Subcutaneous adipose tissue (tissue), 4 donors: Measurements from ENCODE around the gene SLC66A1. TPM values are rescaled to one million over a fixed set of nuclear protein-coding genes. Genes with fewer than 3 reads are reported as not detected.

Source experiments
- total RNA-seq, 4 donors: library from RNA; depleted of rRNA; stranded (reverse); fragments of >200 nt; gene quantifications; one replicate each; pipeline ENCODE4 v1.1.0, GENCODE V29; 2016
- TF ChIP-seq, protein P1 (sequence below): fragments of 450-650 bp; IDR thresholded peaks from one replicate; pipeline ENCODE4 v1.5.1; 2016; ENCODE audit warnings: low read depth, mild to moderate bottlenecking, control low read depth, antibody characterized with exemption, moderate library complexity

Gene SLC66A1
- total RNA-seq, 4 donors from 2014 or later = 8.4 to 12.7 (median 11.6) TPM

GRCh38 chr1:19332832-19333231 is 20.7 kb downstream of the SLC66A1 start:
- TF ChIP-seq, protein P1, sequence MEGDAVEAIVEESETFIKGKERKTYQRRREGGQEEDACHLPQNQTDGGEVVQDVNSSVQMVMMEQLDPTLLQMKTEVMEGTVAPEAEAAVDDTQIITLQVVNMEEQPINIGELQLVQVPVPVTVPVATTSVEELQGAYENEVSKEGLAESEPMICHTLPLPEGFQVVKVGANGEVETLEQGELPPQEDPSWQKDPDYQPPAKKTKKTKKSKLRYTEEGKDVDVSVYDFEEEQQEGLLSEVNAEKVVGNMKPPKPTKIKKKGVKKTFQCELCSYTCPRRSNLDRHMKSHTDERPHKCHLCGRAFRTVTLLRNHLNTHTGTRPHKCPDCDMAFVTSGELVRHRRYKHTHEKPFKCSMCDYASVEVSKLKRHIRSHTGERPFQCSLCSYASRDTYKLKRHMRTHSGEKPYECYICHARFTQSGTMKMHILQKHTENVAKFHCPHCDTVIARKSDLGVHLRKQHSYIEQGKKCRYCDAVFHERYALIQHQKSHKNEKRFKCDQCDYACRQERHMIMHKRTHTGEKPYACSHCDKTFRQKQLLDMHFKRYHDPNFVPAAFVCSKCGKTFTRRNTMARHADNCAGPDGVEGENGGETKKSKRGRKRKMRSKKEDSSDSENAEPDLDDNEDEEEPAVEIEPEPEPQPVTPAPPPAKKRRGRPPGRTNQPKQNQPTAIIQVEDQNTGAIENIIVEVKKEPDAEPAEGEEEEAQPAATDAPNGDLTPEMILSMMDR = no peak

DNA sequence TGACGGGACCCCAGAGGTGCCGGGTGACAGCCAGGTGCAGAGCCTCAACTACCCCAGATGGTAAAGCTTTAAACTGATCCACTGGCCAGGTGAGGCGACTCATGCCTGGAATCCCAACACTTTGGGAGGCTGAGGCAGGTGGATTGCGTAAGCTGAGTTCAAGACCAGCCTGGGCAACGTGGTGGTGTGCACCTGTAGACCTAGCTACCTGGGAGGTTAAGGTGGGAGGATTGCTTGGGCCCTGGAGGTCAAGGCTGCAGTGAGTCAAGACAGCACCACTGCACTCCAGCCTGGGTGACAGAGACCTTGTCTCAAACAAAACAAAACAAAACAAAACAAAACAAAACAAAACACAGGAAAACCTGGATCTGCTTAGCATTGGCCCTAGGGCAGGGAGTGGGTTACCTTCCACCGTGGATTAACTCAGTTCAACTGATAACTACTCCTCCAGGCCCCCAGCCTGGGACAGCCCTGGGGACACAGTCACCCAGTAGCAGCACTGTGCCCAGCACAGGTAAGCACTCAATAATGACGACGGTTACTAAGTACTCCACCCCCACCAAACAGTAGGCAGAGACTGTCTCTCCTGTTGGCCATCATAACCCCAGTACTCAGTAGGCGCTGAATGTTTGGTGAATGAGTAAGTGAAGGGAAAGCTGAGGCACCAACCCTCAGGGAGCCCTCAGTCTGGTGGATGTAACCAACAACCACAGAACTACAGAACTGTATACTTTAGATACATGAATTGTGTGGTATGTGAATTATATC is 21.6 kb downstream of the SLC66A1 start:
- TF ChIP-seq, protein P1 = no peak

DNA sequence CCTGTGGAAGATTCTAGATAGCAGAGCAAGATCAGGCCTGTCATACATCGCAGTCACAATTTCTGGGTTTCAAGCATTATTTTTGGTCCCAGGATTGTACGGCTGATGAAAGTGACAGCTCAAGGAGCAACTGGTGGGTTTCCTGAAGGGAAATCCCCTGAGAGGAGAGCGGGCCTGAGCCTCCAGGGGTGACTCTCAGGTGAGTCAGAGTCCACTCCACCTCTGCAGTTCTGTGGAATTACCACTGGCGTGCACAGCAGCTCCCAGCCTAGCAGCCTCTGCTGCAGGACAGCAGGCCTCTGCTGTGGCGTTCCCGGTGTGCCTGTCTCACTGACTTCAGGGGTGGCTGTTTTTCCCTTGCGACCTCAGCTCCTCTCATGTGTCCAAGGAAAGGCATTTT is 24.4 kb downstream of the SLC66A1 start:
- TF ChIP-seq, protein P1 = no peak

GRCh38 chr1:19337289-19337688 is 25.2 kb downstream of the SLC66A1 start:
- TF ChIP-seq, protein P1 = no peak

DNA sequence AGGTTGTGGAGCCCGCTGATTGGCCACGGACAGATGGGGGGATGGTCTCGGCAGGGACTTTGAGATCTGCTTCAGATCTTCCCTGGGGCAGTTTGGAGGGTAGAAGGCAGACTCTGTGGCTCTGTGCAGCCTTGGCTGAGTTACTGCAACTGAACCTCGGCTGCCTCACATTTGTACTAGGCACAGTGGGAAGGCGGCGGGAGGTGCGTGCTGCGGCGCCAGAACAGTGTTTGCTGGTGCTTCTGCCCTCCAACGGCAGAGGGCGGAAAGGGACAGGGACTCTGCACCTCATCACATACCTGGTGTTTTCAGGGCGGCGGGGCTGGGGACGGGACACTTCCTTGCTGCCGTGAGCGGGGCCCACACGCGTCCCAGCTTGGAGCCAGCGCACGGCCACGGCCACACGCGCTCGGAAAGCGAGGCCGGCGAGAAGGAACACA is 26.2 kb downstream of the SLC66A1 start:
- TF ChIP-seq, protein P1 = no peak

DNA sequence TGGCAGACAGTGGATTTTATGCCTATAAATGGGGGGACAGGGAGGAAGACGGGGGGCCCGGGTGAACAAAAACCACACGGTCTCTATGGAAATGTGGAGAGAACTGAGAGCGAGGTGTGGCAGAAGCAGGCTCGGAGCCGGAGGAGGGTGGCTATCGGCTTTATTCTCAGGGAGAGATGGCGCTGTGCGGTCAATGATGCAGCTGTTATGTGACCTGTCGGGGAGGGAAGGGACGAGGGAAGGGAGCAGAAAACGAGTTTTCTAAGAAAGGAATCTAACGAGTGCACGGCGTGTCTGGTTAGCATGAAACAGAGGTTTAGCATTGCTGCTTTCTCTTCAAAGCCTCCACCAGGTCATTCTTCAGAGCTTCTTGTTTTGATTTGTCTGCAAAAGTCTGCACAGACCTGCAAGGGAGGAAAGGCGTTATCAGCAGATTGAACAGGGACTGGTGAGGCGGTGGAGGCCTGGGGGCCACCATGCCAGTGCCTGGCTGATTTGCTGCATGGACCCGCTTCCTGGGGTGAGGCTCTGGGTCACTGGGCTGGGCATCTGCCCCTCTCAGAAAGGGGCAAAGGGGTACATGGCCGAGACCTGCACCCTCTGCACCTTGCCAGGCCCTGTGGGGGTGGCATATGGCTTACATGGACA is 27.2 kb downstream of the SLC66A1 start:
- TF ChIP-seq, protein P1 = no peak

GRCh38 chr1:19340387-19340937 is 28.3 kb downstream of the SLC66A1 start:
- TF ChIP-seq, protein P1 = no peak
